Endodermal cell (in vitro differentiated cells): ENCODE data around the gene LST1. TPM values are rescaled to one million over a fixed set of nuclear protein-coding genes. Genes with fewer than 3 reads are reported as not detected.
"Not testable (repeated sequence)": the region's sequence is repeated elsewhere in the genome, so short reads cannot be mapped to it uniquely, and the experiment has no call there.

Experiments used
- DNase-seq: peaks from one replicate; pipeline ENCODE4 v3.0.0-alpha.2; 2017
- H3K27ac ChIP-seq: 2 replicates; pipeline ENCODE4 v1.5.1; 2013; ENCODE audit warnings: mild to moderate bottlenecking, low read depth, low read length, moderate library complexity
- H3K27me3 ChIP-seq: 2 replicates; pipeline ENCODE4 v1.6.1; 2013; ENCODE audit warnings: mild to moderate bottlenecking, low read length, moderate library complexity; ENCODE audit not compliant: insufficient read depth, control insufficient read depth, poor library complexity, severe bottlenecking
- H3K36me3 ChIP-seq: 2 replicates; pipeline ENCODE4 v1.7.0; 2013; ENCODE audit warnings: mild to moderate bottlenecking, low read length, moderate library complexity; ENCODE audit not compliant: control insufficient read depth, insufficient read depth
- H3K4me1 ChIP-seq: one replicate; pipeline ENCODE4 v1.7.0; 2013; ENCODE audit warnings: low read length; ENCODE audit not compliant: control insufficient read depth, insufficient read depth
- H3K4me3 ChIP-seq: 2 replicates; pipeline ENCODE4 v1.5.1; 2013; ENCODE audit warnings: mild to moderate bottlenecking, low read length, moderate library complexity
- H3K9ac ChIP-seq: 2 replicates; pipeline ENCODE4 v1.6.1; 2013; ENCODE audit warnings: mild to moderate bottlenecking, low read length, moderate library complexity; ENCODE audit not compliant: poor library complexity, severe bottlenecking; ENCODE audit errors: extremely low read depth
- H3K9me3 ChIP-seq: 2 replicates; pipeline ENCODE4 v1.6.1; 2013; ENCODE audit warnings: mild to moderate bottlenecking, low read length, moderate library complexity; ENCODE audit not compliant: control insufficient read depth
- H3K27ac Mint-ChIP-seq: 2 replicates; pipeline ENCODE4 v1.8.0; 2020; ENCODE audit warnings: mixed read lengths
- H3K27me3 Mint-ChIP-seq: 2 replicates; pipeline ENCODE4 v1.8.0; 2021; ENCODE audit warnings: mild to moderate bottlenecking, mixed read lengths; ENCODE audit not compliant: insufficient read depth
- H3K36me3 Mint-ChIP-seq: 2 replicates; pipeline ENCODE4 v1.8.0; 2020; ENCODE audit warnings: low read depth, mixed read lengths
- H3K4me1 Mint-ChIP-seq: 2 replicates; pipeline ENCODE4 v1.8.0; 2020; ENCODE audit warnings: mixed read lengths
- H3K4me3 Mint-ChIP-seq: 2 replicates; pipeline ENCODE4 v1.8.0; 2020; ENCODE audit warnings: mild to moderate bottlenecking, moderate library complexity, mixed read lengths
- H3K9me3 Mint-ChIP-seq: 2 replicates; pipeline ENCODE4 v1.8.0; 2020; ENCODE audit warnings: mild to moderate bottlenecking, mixed read lengths
- CTCF ChIP-seq: fragments of 200-600 bp; sonication (generic); conservative IDR thresholded peaks from 2 replicates; pipeline ENCODE4 v1.5.0; 2021; ENCODE audit warnings: antibody characterized with exemption, mild to moderate bottlenecking
- WGBS, 2 experiments: methylation state at CpG; one replicate each; pipeline versions ENCODE4 v1.1.5 to v1.1.7; 2013; ENCODE audit warnings: missing lambda C conversion rate in 2 of 2, mixed read lengths in 1 of 2; ENCODE audit not compliant: insufficient coverage in 1 of 2, insufficient read length in 1 of 2; 5-methylcytosine and 5-hydroxymethylcytosine counted together
- total RNA-seq, 2 donors: library from RNA; stranded (reverse); fragmentation: NEBNext Ultra II Directional in 1 of 2; extraction: Animal tissue kit (Norgen Biotek cat#: 25700) in 1 of 2; gene quantifications; 2 replicates in 1 of 2; 3 replicates in 1 of 2; pipeline ENCODE4 v1.2.1, GENCODE V29; 2021

LST1 gene
- total RNA-seq, 2 donors from 2014 or later: not detected

- Histone ChIP-seq H3K27me3 (no peaks in the 10 kb centered on the region), H3K36me3 (no peaks in the 10 kb centered on the region), H3K9me3 (no peaks in the 10 kb centered on the region), H3K4me3 (no peak overlapping the region), H3K27ac (no peak overlapping the region), H3K9ac (no peak overlapping the region), H3K4me1 (no peaks in the 10 kb centered on the region)
- H3K27me3 Mint-ChIP-seq: peaks cover 9% of the 10 kb centered on the region
- H3K27ac Mint-ChIP-seq: no peak overlapping the region
- H3K4me1 Mint-ChIP-seq: no peaks in the 10 kb centered on the region
- H3K36me3 Mint-ChIP-seq: no peaks in the 10 kb centered on the region
- H3K9me3 Mint-ChIP-seq: no peaks in the 10 kb centered on the region
- WGBS, 2 experiments: 89 to 92% methylated on average over 6 to 12 of the region's 12 CpGs
- DNase-seq: no peak
- TF ChIP-seq CTCF: no peak
- no peak overlapping the region for H3K4me3 Mint-ChIP-seq
These were observed 2.0 kb downstream of the LST1 start for GRCh38 chr6:31587791-31588777.

GRCh38 chr6:31588871-31589650, 3.0 kb downstream of the LST1 start:
- H3K9me3 ChIP-seq: no peaks in the 10 kb centered on the region
- H3K36me3 ChIP-seq: no peaks in the 10 kb centered on the region
- H3K27ac Mint-ChIP-seq: no peak overlapping the region
- H3K4me3 Mint-ChIP-seq: no peak overlapping the region
- H3K9ac ChIP-seq: no peak overlapping the region
- H3K9me3 Mint-ChIP-seq: no peaks in the 10 kb centered on the region
- no peak for DNase-seq
- no peaks in the 10 kb centered on the region for H3K27me3 ChIP-seq
- H3K27ac ChIP-seq: no peak overlapping the region
- no peak overlapping the region for H3K4me3 ChIP-seq
- H3K36me3 Mint-ChIP-seq: no peaks in the 10 kb centered on the region
- 80 to 84% methylated on average over 7 to 9 of the region's 9 CpGs for WGBS, 2 experiments
- no peak for TF ChIP-seq CTCF
- no peaks in the 10 kb centered on the region for H3K4me1 Mint-ChIP-seq
- no peaks in the 10 kb centered on the region for H3K4me1 ChIP-seq
- peaks cover 7% of the 10 kb centered on the region for H3K27me3 Mint-ChIP-seq

GRCh38 chr6:31590691-31591090, 4.6 kb downstream of the LST1 start:
- not testable (repeated sequence) for DNase-seq, H3K27ac ChIP-seq, H3K36me3 Mint-ChIP-seq, H3K4me3 ChIP-seq, H3K9me3 ChIP-seq, H3K27me3 Mint-ChIP-seq, H3K9me3 Mint-ChIP-seq, H3K27me3 ChIP-seq, H3K4me1 Mint-ChIP-seq, H3K4me3 Mint-ChIP-seq, H3K9ac ChIP-seq, H3K36me3 ChIP-seq, H3K4me1 ChIP-seq, H3K27ac Mint-ChIP-seq
- 93 to 96% methylated on average over 5 of the region's 5 CpGs for WGBS, 2 experiments
